SJSA1 (cell line): ENCODE results near the gene TSPAN11. TPM values are rescaled to one million over a fixed set of nuclear protein-coding genes. Genes with fewer than 3 reads are reported as not detected.

Experiments used
- DNase-seq, 2 experiments: peaks; one replicate each; pipeline ENCODE4 v3.0.0-alpha.2; 2015 to 2020; ENCODE audit warnings: low spot score in 2 of 2, low read depth in 1 of 2
- H3K27ac ChIP-seq: fragments of 250-450 bp; sonication (Bioruptor Pico); 2 replicates; pipeline ENCODE4 v1.5.1; 2020; ENCODE audit warnings: mild to moderate bottlenecking, moderate library complexity
- H3K27me3 ChIP-seq: fragments of 250-450 bp; sonication (Bioruptor Pico); replicated peaks from 2 replicates; pipeline ENCODE4 v1.5.1; 2020; ENCODE audit warnings: mild to moderate bottlenecking, moderate library complexity
- H3K36me3 ChIP-seq: fragments of 250-450 bp; sonication (Bioruptor Pico); 2 replicates; pipeline ENCODE4 v1.5.1; 2020; ENCODE audit warnings: mild to moderate bottlenecking
- H3K4me1 ChIP-seq: fragments of 250-450 bp; sonication (Bioruptor Pico); replicated peaks from 2 replicates; pipeline ENCODE4 v1.6.1; 2021; ENCODE audit warnings: mild to moderate bottlenecking
- H3K4me3 ChIP-seq: fragments of 250-450 bp; sonication (Bioruptor Pico); 2 replicates; pipeline ENCODE4 v1.5.1; 2020; ENCODE audit warnings: mild to moderate bottlenecking
- H3K9me3 ChIP-seq: fragments of 250-450 bp; sonication (Bioruptor Pico); replicated peaks from 2 replicates; pipeline ENCODE4 v1.5.1; 2020; ENCODE audit warnings: mild to moderate bottlenecking
- total RNA-seq: library from RNA; depleted of rRNA; stranded (reverse); fragments of >200 nt; shearing (Covaris generic); gene quantifications from 2 replicates; pipeline ENCODE4 v1.2.3, GENCODE V29; 2014

Gene TSPAN11
- total RNA-seq, 1 experiment from 2014 or later: 2.7 TPM

- Histone ChIP-seq H3K36me3 (no peaks in the 10 kb centered on the region), H3K4me3 (no peak overlapping the region), H3K9me3 (no peaks in the 10 kb centered on the region), H3K27me3 (no peaks in the 10 kb centered on the region), H3K27ac (no peak overlapping the region), H3K4me1 (no peaks in the 10 kb centered on the region)
- no peak for DNase-seq
Observed at GRCh38 chr12:30988086-30988485, 61.5 kb downstream of the TSPAN11 start.

DNA sequence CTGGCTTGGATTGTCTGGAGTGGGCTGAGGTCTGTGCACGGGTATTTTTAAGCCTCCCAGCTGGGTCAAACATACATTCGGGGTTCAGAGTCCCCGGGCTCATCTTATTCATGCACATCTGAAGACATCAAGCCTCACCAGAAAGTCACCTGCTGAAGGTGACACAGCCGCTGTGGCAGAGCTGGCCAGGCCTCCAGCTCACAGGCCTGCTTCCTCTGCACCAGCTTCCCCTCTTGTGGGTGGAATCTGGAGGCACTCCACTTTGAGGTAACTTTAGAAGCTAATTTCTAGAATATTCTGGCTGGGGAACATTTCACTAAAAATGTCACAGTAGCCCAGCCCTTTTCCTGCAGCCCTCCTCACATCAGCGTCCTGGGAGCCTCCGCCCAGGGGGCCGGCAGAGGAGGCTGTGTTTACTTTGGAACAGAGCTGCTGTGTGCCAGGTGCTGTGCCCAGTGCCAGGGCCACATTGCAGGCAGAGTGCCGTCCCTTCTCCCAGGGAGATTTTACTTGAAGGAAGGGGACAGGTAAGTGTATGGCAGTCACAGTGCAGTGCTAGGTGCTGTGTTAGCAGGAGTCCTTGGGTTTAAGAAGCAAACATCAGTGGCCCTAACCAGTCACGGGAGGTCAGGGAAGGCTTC lies 62.2 kb downstream of the TSPAN11 start:
- Histone ChIP-seq H3K9me3 (no peaks in the 10 kb centered on the region), H3K27me3 (no peaks in the 10 kb centered on the region), H3K27ac (no peak overlapping the region), H3K36me3 (no peaks in the 10 kb centered on the region), H3K4me3 (no peak overlapping the region), H3K4me1 (no peaks in the 10 kb centered on the region)
- DNase-seq: no peak

DNA sequence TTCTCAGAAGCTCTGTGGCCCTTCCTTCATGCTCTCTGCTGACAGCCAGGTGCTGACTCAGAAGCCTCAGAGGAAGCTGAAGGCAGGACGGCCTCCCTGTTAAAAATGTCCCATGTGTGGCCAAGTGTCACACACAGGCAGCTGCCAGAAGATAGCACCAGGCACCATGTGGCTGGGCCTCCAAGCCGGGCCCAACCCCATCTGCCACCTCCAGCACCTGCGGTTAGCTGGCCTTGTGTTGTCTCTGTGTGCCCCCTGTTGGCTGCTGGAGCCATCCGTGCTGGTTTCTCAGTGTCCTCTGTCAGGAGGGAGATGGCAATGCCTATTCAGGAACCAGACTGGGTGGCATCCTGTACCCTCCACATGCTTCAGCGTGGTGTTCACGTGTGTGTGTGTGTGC lies 63.2 kb downstream of the TSPAN11 start:
- Histone ChIP-seq H3K4me3 (no peak overlapping the region), H3K36me3 (no peaks in the 10 kb centered on the region), H3K27ac (no peak overlapping the region), H3K4me1 (no peaks in the 10 kb centered on the region), H3K27me3 (no peaks in the 10 kb centered on the region), H3K9me3 (no peaks in the 10 kb centered on the region)
- DNase-seq: no peak

DNA sequence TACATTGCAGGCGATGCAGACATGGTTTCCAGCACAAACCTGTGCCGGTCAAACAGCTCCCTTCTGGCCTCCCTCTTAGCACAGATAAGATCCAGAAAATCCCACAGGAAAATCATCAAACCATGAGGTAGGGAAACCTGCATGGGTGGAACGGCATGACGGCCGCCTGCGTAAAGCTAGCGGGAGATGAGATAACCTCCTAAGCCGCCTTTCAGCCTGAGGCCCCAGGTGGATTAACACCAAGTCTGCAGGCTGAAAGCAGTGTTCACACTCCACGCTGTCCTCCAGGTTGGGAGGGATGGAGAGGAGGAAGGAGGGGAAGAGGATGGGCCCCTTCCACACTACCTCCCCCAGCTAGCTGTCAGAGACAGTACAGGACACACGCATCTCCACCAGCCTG lies 63.8 kb downstream of the TSPAN11 start:
- Histone ChIP-seq H3K4me3 (no peak overlapping the region), H3K9me3 (no peaks in the 10 kb centered on the region), H3K27me3 (no peaks in the 10 kb centered on the region), H3K27ac (no peak overlapping the region), H3K36me3 (peaks cover 2% of the 10 kb centered on the region; the same call in 1 of the 2 replicates), H3K4me1 (no peaks in the 10 kb centered on the region)
- DNase-seq: no peak

GRCh38 chr12:30990776-30991175 lies 64.2 kb downstream of the TSPAN11 start:
- Histone ChIP-seq H3K36me3 (peaks cover 3% of the 10 kb centered on the region; the same call in 1 of the 2 replicates), H3K27me3 (no peaks in the 10 kb centered on the region), H3K9me3 (no peaks in the 10 kb centered on the region), H3K4me1 (peaks cover 2% of the 10 kb centered on the region), H3K27ac (no peak overlapping the region), H3K4me3 (no peak overlapping the region)
- no peak for DNase-seq

DNA sequence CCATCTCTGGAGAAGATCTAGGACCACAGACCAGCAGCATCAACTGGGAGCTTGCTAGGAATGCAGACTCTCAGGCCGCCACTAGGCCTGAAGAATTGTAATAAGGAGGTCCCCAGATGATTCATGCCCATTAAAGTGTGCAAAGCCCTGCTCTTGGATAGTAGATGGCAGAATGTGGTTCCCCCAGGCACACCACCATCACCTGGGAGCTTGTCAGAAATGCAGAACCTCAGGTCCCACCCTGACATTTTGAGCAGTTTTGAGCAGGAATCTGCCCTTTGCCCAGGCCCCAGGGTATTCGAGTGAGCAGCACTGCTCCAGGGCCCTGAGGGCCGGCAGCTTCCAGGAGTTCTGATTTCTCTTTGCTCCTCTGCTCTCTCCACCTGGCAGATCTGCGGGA lies 64.9 kb downstream of the TSPAN11 start:
- DNase-seq: no peak
- Histone ChIP-seq H3K4me3 (no peak overlapping the region), H3K36me3 (peaks cover 3% of the 10 kb centered on the region; the same call in 1 of the 2 replicates), H3K27me3 (no peaks in the 10 kb centered on the region), H3K9me3 (no peaks in the 10 kb centered on the region), H3K27ac (no peak overlapping the region), H3K4me1 (peaks cover 9% of the 10 kb centered on the region)

DNA sequence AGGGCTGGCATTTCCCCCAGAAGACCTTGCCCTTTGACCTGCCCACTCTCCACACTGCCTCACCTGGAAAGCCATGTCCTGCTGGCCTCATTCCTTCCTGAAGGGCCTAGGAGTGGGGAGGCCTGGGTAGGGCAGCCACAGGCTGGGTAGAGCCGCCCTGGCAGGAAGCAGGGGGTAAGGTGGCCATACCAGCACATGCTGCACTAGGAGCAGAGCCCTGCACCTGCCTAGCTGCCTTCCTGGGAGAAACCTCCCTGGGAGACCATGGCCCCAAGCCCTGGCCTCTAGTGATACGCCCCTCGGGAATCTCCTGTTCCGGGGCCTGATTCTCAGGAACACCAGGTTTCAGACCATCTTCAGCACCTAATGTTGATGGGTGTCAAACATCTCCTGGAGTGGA lies 65.8 kb downstream of the TSPAN11 start:
- Histone ChIP-seq H3K4me3 (no peak overlapping the region), H3K4me1 (peaks cover 16% of the 10 kb centered on the region), H3K27ac (no peak overlapping the region), H3K36me3 (peaks cover 3% of the 10 kb centered on the region; the same call in 1 of the 2 replicates), H3K27me3 (no peaks in the 10 kb centered on the region), H3K9me3 (no peaks in the 10 kb centered on the region)
- DNase-seq: no peak

GRCh38 chr12:30993766-30994165 lies 67.2 kb downstream of the TSPAN11 start:
- Histone ChIP-seq H3K36me3 (peaks cover 3% of the 10 kb centered on the region; the same call in 1 of the 2 replicates), H3K27me3 (no peaks in the 10 kb centered on the region), H3K4me3 (no peak overlapping the region), H3K4me1 (peaks cover 16% of the 10 kb centered on the region), H3K27ac (no peak overlapping the region), H3K9me3 (no peaks in the 10 kb centered on the region)
- no peak for DNase-seq

DNA sequence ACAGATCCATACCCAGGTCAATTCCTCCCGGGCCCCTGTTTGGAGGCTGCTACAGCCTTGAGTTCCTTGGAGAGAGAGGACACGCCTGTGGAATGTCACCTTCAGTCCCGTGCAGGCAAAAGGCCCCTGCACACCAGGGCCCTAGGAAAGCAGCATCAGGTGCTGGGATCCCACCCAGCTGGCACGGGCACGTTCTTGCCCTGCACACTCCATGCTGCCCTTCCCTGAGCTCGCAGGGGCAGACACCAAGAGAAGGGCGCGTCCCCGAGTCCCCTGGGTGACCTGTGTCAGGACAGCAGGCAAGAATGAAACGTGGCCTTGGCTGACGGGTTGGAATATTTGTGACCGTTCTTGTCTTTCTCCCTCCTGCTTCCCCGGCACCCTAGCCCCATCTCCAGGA lies 67.7 kb downstream of the TSPAN11 start:
- H3K4me1 ChIP-seq: peaks cover 16% of the 10 kb centered on the region
- no peak for DNase-seq

DNA sequence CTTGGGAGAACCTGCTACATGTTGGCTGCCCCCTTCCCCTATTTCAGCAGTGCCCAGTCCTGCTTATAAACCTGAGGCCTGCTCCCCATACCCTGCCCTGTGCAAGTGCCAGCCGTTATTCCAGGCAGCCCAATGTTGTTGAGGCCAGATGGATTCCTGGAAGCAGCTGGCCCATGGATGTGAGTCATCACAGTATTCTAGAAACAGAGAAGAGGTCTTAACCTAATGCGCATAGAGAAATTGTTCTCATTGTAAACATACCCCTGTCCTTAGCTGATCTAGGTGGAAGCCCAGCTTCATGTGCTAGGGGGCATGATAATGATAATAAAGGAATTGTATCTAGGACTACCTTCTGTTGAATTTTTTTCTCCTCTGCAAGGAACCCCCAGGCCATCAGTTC lies 69.7 kb downstream of the TSPAN11 start:
- no peaks in the 10 kb centered on the region for H3K9me3 ChIP-seq
- H3K27me3 ChIP-seq: no peaks in the 10 kb centered on the region
- peaks cover 35% of the 10 kb centered on the region for H3K4me1 ChIP-seq
- H3K4me3 ChIP-seq: no peak overlapping the region
- no peak overlapping the region for H3K27ac ChIP-seq
- DNase-seq: peak; percentile 50 to 56
- H3K36me3 ChIP-seq: peaks cover 3% of the 10 kb centered on the region; the same call in 1 of the 2 replicates

More for the DNA sequence above, 67.7 kb downstream of the TSPAN11 start:
- Histone ChIP-seq H3K4me3 (no peak overlapping the region), H3K9me3 (no peaks in the 10 kb centered on the region), H3K27me3 (no peaks in the 10 kb centered on the region), H3K36me3 (peaks cover 3% of the 10 kb centered on the region; the same call in 1 of the 2 replicates), H3K27ac (no peak overlapping the region)

DNA sequence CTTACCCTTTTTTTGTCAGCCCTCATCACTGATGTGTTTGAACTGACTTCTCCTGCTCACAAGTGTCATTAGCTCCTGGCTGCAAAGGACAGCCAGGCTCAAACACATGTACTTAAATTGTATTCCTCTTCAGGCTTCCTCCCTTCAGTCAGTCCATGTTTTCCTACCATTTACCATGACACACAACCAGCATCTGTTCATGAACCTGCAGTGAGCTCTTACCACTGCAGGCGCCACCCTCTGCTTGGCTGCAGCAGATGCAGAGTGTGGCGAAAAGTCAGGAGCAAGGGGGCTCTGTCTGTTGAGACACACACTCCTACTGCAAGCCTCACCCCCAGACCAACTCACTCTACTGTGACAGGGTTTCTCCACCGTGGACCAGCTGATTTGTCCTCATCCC lies 70.2 kb downstream of the TSPAN11 start:
- Histone ChIP-seq H3K27ac (no peak overlapping the region), H3K4me1 (peaks cover 40% of the 10 kb centered on the region), H3K4me3 (no peak overlapping the region), H3K36me3 (peaks cover 3% of the 10 kb centered on the region; the same call in 1 of the 2 replicates), H3K9me3 (no peaks in the 10 kb centered on the region), H3K27me3 (no peaks in the 10 kb centered on the region)
- DNase-seq: no peak

GRCh38 chr12:30997685-30998440 lies 71.3 kb downstream of the TSPAN11 start:
- Histone ChIP-seq H3K9me3 (no peaks in the 10 kb centered on the region), H3K4me3 (no peak overlapping the region), H3K27me3 (no peaks in the 10 kb centered on the region), H3K36me3 (peaks cover 3% of the 10 kb centered on the region; the same call in 1 of the 2 replicates), H3K4me1 (peaks cover 51% of the 10 kb centered on the region), H3K27ac (no peak overlapping the region)
- DNase-seq: no peak

DNA sequence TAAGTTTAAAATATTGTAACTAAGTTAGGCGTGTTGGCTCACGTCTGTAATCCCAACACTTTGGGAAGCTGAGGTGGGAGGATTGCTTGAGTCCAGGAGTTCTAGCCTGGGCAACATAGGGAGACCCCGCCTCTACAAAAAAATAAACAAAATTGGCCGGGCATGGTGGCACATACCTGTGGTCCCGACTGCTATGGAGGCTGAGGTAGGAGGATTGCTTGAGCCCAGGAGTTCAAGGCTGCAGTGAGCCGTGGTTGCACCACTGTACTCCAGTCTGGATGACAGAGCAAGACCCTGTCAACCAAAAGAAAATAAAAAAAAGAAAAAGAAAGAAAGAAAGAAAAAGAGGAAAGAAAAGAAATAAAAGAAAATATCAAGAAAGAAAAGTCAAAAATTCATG lies 72.5 kb downstream of the TSPAN11 start:
- Histone ChIP-seq H3K27ac (no peak overlapping the region), H3K4me1 (peaks cover 62% of the 10 kb centered on the region), H3K36me3 (peaks cover 3% of the 10 kb centered on the region; the same call in 1 of the 2 replicates), H3K9me3 (no peaks in the 10 kb centered on the region), H3K27me3 (no peaks in the 10 kb centered on the region), H3K4me3 (no peak overlapping the region)
- no peak for DNase-seq

DNA sequence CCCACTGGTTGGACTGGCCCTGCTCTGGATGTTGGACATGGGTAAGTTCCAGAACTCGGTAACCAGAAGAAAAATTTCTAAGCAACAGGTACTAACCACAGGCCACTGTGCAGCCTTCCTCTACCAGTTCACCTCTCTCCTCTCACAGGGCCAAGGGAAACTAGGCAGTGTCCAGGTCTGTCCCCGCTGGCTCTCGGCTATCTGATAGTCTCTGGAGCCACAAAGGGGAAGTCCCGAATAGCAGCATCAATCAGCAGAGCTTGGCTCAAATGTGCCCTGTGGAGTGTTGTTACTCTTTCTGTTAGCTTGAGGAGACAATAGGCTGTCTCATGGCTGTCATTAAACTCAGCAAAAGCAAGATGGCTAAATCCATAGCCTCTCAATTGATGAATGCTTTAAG lies 73.2 kb downstream of the TSPAN11 start:
- Histone ChIP-seq H3K4me3 (no peak overlapping the region), H3K4me1 (peaks cover 70% of the 10 kb centered on the region), H3K27me3 (no peaks in the 10 kb centered on the region), H3K27ac (no peak overlapping the region), H3K9me3 (no peaks in the 10 kb centered on the region), H3K36me3 (peaks cover 3% of the 10 kb centered on the region; the same call in 1 of the 2 replicates)
- no peak for DNase-seq
